GM19328 (cell line): ENCODE measurements around the gene U2AF1.
"Not testable (repeated sequence)": the region's sequence is repeated elsewhere in the genome, so short reads cannot be mapped to it uniquely, and the experiment has no call there.

Experiments
- ATAC-seq: cut with Tn5 transposase; IDR thresholded peaks from one replicate; pipeline ENCODE4 v1.9.1; 2021; ENCODE audit warnings: mild to moderate bottlenecking, moderate library complexity; ENCODE audit not compliant: unreplicated experiment

U2AF1 gene, protein sequence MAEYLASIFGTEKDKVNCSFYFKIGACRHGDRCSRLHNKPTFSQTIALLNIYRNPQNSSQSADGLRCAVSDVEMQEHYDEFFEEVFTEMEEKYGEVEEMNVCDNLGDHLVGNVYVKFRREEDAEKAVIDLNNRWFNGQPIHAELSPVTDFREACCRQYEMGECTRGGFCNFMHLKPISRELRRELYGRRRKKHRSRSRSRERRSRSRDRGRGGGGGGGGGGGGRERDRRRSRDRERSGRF

DNA sequence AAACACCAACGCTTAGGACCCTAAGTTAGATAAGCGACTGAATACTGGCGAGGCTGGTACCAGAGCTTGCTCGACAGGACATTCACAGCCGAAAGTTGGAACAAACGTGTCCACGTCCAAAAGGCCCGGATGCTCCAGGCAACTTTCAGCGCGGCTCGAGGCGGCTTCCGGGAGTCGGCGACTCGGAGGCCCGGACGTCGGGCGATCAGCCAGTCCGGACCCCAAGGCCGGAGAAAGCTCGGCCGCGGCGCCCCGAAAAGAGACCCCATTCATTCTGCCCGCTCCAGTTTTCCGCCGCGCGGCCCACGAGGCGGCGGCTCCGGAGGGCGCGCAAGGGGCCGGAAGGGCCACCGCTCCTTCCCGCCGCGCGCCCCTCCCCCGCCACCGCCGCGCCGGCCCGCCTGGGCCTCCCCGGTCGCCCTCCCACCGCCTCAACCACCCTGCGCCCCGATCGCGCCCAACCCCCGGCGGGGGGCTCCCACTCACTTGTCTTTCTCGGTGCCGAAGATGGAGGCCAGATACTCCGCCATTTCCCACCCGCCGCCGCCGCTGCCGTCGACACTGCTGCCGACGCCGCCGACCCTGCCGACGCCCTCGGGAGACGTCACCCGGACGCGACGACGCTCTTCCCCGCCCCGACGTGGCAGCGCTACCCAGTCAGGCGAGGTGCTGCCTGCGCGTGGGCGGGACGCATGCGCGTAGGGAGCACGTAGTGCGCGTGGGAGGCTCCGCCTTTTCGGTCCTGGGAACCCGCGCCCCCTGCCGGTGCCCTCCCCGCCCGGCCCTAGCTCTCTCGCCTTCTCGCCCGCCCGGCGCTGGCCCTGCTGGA is at the start of gene U2AF1:
Gene U2AF1 (minus strand): TSS at position 606 of the 829 bp plus-strand sequence. CDS start 76 bp downstream, at position 530.
- ATAC-seq = peak; percentile 61

- ATAC-seq = not testable (repeated sequence)
These were observed 46.2 kb upstream of the U2AF1 start for GRCh38 chr21:43153601-43154000.

GRCh38 chr21:43149344-43149743 is 42.0 kb upstream of the U2AF1 start:
- ATAC-seq = not testable (repeated sequence)

DNA sequence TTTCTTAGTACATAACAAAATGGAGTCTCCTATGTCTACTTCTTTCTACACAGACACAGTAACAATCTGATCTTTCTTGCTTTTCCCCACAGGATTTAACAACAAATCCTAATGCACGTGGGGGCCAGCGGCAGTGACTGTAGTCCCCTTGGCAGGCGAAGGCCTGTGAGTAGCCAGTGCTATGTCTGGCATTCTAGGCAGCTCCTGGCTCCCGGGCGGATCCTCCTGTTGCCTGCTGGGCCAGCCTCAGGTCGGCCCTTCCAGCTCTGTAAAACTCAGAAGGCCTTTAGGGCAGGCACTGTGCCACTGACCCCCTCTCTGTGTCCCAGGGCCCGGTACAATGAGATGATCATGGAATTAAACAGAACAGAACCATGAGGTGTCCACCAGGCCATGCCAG is 40.6 kb upstream of the U2AF1 start:
- ATAC-seq = not testable (repeated sequence)

- not testable (repeated sequence) for ATAC-seq
These were observed 39.3 kb upstream of the U2AF1 start for GRCh38 chr21:43146637-43147036.

- ATAC-seq = not testable (repeated sequence)
These were observed 34.0 kb upstream of the U2AF1 start for GRCh38 chr21:43141407-43141806.

- ATAC-seq = not testable (repeated sequence)
These were observed 31.6 kb upstream of the U2AF1 start for GRCh38 chr21:43138944-43139343.

DNA sequence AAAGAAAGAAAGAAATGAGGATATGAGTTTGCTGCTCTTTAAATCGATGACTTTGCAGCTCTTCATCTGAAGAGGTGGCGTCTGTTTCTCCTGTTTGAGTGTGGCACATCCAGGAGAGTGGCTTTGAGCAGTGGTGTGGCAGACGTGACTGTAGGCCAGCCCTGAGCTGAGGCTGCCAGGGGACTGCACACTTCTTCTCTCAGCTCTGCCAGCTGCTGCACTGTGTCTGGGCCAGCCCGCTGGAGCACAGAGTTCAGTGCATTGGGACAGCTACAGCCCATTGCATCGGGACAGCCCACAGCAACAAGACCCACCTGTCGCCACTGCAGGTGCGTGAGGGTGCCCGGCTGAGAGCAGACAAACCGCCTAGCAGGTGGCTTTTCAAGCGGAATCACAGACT is 27.1 kb upstream of the U2AF1 start:
- ATAC-seq = not testable (repeated sequence)

- not testable (repeated sequence) for ATAC-seq
These were observed 22.7 kb upstream of the U2AF1 start for GRCh38 chr21:43130094-43130493.

DNA sequence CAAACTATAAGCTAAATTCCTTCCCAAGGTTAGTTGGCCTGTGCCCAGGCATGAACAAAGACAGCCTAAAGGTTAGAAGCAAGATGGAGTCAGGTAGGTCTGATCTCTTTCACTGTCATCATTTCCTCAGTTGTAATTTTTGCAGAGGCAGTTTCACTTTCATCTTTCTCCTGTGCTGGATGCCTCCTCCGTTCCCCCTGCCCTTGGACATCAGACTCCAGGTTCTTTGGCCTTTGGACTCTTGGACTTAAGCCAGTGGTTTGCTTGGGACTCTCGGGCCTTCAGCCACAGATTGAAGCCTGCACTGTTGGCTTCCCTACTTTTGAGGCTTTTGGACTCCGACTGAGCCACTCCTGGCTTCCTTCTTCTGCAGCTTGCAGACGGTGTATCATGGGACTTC is 8.6 kb upstream of the U2AF1 start:
- not testable (repeated sequence) for ATAC-seq

- not testable (repeated sequence) for ATAC-seq
These were observed 7.1 kb upstream of the U2AF1 start for GRCh38 chr21:43114483-43114882.

GRCh38 chr21:43109006-43109405 is 1.6 kb upstream of the U2AF1 start:
- ATAC-seq = not testable (repeated sequence)

- not testable (repeated sequence) for ATAC-seq
These were observed 807 bp upstream of the U2AF1 start for GRCh38 chr21:43108177-43108576.

DNA sequence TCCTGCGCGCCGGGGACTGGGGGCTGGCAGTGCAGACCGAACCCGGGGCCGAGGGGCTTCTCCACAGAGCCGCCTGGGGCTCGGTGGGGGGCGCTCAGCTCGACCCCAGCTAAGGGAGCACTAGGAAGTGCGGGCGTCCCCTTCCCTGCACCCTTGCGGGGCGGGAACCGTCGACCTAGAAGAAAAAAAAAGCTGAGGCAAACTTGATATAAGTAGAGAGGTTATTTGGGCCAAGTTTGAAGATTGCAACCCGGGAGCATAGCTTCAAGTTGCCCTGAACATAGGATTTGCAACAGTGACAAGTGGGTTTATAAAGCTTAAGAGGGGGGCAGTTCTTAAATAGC is 396 bp upstream of the U2AF1 start:
- not testable (repeated sequence) for ATAC-seq

DNA sequence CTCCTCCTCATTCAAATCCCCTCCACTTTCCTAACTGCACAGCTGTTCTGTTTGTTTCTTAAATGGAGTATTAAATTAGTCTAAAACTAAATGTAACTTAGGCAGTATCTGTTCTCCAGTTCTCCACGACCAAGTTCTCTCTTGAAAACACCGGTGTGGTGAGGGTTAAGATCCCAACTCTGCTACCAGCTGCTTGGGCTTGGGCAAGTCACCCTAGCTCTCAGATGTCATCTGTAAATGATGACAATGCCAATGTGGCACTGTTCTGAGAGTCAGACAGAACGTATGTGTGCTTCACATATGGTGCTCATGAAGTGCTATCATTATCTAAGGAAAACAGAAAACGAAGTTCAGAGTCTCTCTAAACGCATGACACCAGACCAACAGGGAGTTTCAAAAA is 2.7 kb downstream of the U2AF1 start:
- not testable (repeated sequence) for ATAC-seq

DNA sequence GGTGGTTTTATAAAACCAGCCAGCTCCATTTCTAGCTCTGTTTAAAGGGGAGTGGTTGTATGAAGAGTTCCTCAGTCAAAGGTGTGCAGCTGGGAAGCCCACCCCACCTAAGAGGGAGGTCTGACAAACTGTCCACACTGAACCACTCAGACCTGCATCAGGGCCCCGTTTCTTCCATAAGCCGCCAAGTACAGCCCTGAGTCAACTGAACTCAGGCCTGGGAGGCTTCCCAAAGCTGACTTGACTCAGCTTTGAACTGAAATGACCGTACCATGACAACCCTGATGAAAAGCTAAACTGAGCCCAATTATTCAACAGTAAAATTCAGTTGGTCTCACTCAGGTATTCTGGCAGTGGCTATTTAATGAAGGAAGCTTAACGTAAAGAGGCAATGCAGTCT is 5.1 kb downstream of the U2AF1 start:
- not testable (repeated sequence) for ATAC-seq

GRCh38 chr21:43101676-43102075 is 5.7 kb downstream of the U2AF1 start:
- not testable (repeated sequence) for ATAC-seq

GRCh38 chr21:43101000-43101399 is 6.4 kb downstream of the U2AF1 start:
- not testable (repeated sequence) for ATAC-seq

DNA sequence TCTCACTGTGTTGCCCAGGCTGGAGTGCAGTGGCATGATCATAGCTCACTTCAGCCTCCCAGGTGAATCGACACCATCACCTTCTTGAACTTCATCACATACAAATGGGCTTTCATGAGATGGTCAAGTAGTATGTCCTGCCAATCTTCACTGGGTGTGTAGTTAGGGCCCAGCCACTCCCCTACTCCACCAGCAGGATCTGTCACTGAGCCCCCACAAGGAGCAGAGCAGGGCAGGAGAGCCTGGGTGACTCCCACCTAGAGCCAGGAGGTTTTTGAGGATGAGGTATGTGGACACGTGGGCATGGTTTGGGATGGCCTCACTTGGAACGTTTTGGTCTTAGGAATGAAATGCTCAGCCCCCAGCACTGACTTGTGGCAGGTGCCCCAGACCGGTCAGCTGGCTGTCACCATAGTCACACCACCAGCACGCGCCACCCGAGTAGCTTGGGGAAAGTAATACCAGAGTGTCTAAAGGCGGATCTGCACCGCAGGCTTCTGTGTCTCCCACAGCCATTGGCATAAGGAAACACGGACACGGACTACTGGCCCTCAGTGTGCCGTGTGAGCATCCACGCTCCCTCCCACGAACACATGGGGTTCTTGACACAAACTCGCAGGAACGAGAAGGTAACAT is 15.3 kb downstream of the U2AF1 start:
- not testable (repeated sequence) for ATAC-seq

DNA sequence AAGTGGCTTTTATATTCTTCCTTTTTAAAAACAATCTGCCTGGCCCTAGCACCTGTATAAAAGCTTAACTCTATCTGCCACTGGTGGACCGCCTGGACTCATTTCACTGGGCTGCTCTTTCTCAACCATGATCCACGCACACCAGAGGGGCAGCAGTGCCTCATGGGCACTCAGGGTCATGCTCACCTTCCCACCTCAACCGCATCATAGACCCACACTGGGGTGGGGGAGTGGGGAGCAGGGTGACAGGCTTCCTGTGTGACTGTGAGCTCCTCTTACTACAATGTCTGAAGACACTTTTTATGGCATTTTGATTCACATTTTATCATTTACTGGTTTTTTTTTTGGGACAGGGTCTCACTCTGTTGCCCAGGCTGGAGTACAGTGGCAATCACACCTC is 16.4 kb downstream of the U2AF1 start:
- ATAC-seq = not testable (repeated sequence)

- not testable (repeated sequence) for ATAC-seq
These were observed 17.9 kb downstream of the U2AF1 start for GRCh38 chr21:43089463-43089862.
